GM12878 (cell line): ENCODE data around the gene FAHD1. TPM values are rescaled to one million over a fixed set of nuclear protein-coding genes. Genes with fewer than 3 reads are reported as not detected.

Experiments
- ATAC-seq: fragments of 200-7000 bp; cut with Tn5 transposase; 3 replicates; pipeline ENCODE4 v1.9.1; 2020; ENCODE audit warnings: mild to moderate bottlenecking, moderate library complexity
- BruUV-seq: library from RNA; stranded (reverse); fragments of 400-500 nt; replicated peaks from 2 replicates; lab custom pipeline; 2021; lab: Mats Ljungman, UMichigan
- CTCF ChIA-PET: fragments of 300-600 bp; sonication (Branson Sonifier 250); formaldehyde crosslinking; extraction: SDS; loops from one replicate; lab custom pipeline; 2021; ENCODE audit warnings: inconsistent platforms; lab: Yijun Ruan, JAX
- POLR2A ChIA-PET: fragments of 350-600 bp; formaldehyde crosslinking; extraction: SDS; loops from one replicate; lab custom pipeline; 2021; ENCODE audit warnings: inconsistent platforms; lab: Charles Lee
- RAD21 ChIA-PET: fragments of 300-600 bp; sonication (Branson Sonifier 250); formaldehyde crosslinking; loops from one replicate; lab custom pipeline; 2023; ENCODE audit warnings: antibody characterized with exemption; ENCODE audit not compliant: unreplicated experiment; lab: Charles Lee
- SMC1A ChIA-PET: fragments of 300-600 bp; sonication (Branson Sonifier 250); formaldehyde crosslinking; loops from one replicate; lab custom pipeline; 2023; ENCODE audit not compliant: unreplicated experiment, uncharacterized antibody; lab: Charles Lee
- DNase-seq: peaks from one replicate; pipeline ENCODE4 v3.0.0-alpha.2; 2011; ENCODE audit warnings: low read depth, low spot score
- FAIRE-seq: peaks from 3 replicates; lab custom pipeline; 2011; peaks lifted over from hg19 to GRCh38; lab: Jason Lieb, UNC
- H2AFZ ChIP-seq: 2 replicates; pipeline ENCODE4 v1.6.0; 2011; ENCODE audit warnings: low read depth, low read length, control low read depth; ENCODE audit not compliant: control insufficient read depth
- H3K27ac ChIP-seq: 2 replicates; pipeline ENCODE4 v1.5.1; 2011; ENCODE audit warnings: control low read depth; ENCODE audit not compliant: control insufficient read depth, insufficient read depth
- H3K27me3 ChIP-seq, 2 experiments: replicated peaks in 1 of 2; 2 replicates each; pipeline versions ENCODE4 v1.6.0 to v1.6.1; 2011; ENCODE audit warnings: low read length in 1 of 2; ENCODE audit not compliant: control insufficient read depth in 2 of 2, insufficient read depth in 2 of 2
- H3K36me3 ChIP-seq, 2 experiments: 2 replicates each; pipeline ENCODE4 v1.5.1; 2011; ENCODE audit warnings: low read length in 1 of 2; ENCODE audit not compliant: control insufficient read depth in 2 of 2, insufficient read depth in 2 of 2
- H3K4me1 ChIP-seq: 2 replicates; pipeline ENCODE4 v1.6.1; 2011; ENCODE audit warnings: mild to moderate bottlenecking, low read length, moderate library complexity, mixed read lengths; ENCODE audit not compliant: control insufficient read depth, insufficient read depth
- H3K4me2 ChIP-seq: 2 replicates; pipeline ENCODE4 v1.6.0; 2011; ENCODE audit warnings: control low read depth; ENCODE audit not compliant: control insufficient read depth, insufficient read depth
- H3K4me3 ChIP-seq: fragments of 200-600 bp; sonication (generic); 2 replicates; pipeline ENCODE4 v1.5.1; 2016
- H3K79me2 ChIP-seq: 2 replicates; pipeline ENCODE4 v1.6.0; 2011; ENCODE audit warnings: low read length; ENCODE audit not compliant: control insufficient read depth, insufficient read depth
- H3K9ac ChIP-seq: 2 replicates; pipeline ENCODE4 v1.8.0; 2011; ENCODE audit warnings: low read length, control low read depth, mixed read lengths; ENCODE audit not compliant: control insufficient read depth, insufficient read depth
- H3K9me3 ChIP-seq: replicated peaks from 3 replicates; pipeline ENCODE4 v1.5.1; 2011; ENCODE audit warnings: mild to moderate bottlenecking, low read length; ENCODE audit not compliant: control insufficient read depth, insufficient read depth
- H4K20me1 ChIP-seq: 2 replicates; pipeline ENCODE4 v1.6.0; 2011; ENCODE audit not compliant: control insufficient read depth, insufficient read depth
- NRF1 ChIP-seq: conservative IDR thresholded peaks from 2 replicates; pipeline ENCODE4 v1.6.1; 2011; ENCODE audit warnings: mild to moderate bottlenecking, low read depth, low read length, improper control_type of control experiment
- POLR2A ChIP-seq: IDR thresholded peaks from 2 replicates; pipeline ENCODE4 v1.6.1; 2011; ENCODE audit warnings: low read depth, mild to moderate bottlenecking, low read length
- ZZZ3 ChIP-seq: IDR thresholded peaks from 2 replicates; pipeline ENCODE4 v1.6.1; 2011; ENCODE audit warnings: low read depth; ENCODE audit not compliant: control insufficient read depth, insufficient read length
- WGBS: methylation state at CpG from one replicate; pipeline ENCODE4 v1.1.6; 2016; ENCODE audit warnings: low lambda C conversion rate; ENCODE audit not compliant: insufficient replicate concordance, insufficient coverage; ENCODE audit errors: missing lambda C conversion rate; 5-methylcytosine and 5-hydroxymethylcytosine counted together
- in situ Hi-C: fragments of 300-500 bp; cut with MboI; formaldehyde crosslinking; loops from 9 replicates; pipeline ENCODE4 v1.14.3; 2018; ENCODE audit warnings: mixed read lengths
- intact Hi-C: fragments of 100-400 bp; cut with micrococcal nuclease; formaldehyde crosslinking; loops from one replicate; pipeline ENCODE4 v1.14.2; 2022; ENCODE audit not compliant: unreplicated experiment
- polyA plus RNA-seq, 11 experiments: library from polyadenylated mRNA; depleted of rRNA in 4 of 11; unstranded in 6 of 11; stranded (reverse) in 5 of 11; fragments of >200 nt; fragmentation: Nextera tagmentation in 4 of 11; fragmentation: Illumina TruSeq in 1 of 11; extraction: Ambion mirVana in 4 of 11; extraction: Trizol in 1 of 11; gene quantifications; 1 replicate in 1 of 11; 2 replicates in 10 of 11; pipeline versions ENCODE4 v1.2.1 to v1.2.3, GENCODE V29; 2011 to 2016; ENCODE audit warnings: inconsistent platforms in 2 of 11, missing spikeins in 2 of 11, low read depth in 1 of 11
- total RNA-seq, 4 experiments: library from RNA; depleted of rRNA in 3 of 4; stranded (reverse); fragments of >200 nt in 3 of 4; fragmentation: Illumina TruSeq in 1 of 4; extraction: Trizol in 1 of 4; gene quantifications; 2 replicates each; pipeline versions ENCODE4 v1.2.1 to v1.2.3, GENCODE V29; 2013 to 2021
- TF ChIP-seq, protein P1 (sequence below): fragments of 450-650 bp; IDR thresholded peaks from 2 replicates; pipeline ENCODE4 v1.6.1; 2018; ENCODE audit warnings: mild to moderate bottlenecking, low read depth, moderate library complexity; ENCODE audit not compliant: partially characterized antibody

Gene FAHD1
- total and polyA plus RNA-seq, 10 of the 15 experiments (the other 5 are each of a cell fraction or from before 2014, with no cell fraction given), result 4.3 to 43.0 (median 18.8) TPM

DNA sequence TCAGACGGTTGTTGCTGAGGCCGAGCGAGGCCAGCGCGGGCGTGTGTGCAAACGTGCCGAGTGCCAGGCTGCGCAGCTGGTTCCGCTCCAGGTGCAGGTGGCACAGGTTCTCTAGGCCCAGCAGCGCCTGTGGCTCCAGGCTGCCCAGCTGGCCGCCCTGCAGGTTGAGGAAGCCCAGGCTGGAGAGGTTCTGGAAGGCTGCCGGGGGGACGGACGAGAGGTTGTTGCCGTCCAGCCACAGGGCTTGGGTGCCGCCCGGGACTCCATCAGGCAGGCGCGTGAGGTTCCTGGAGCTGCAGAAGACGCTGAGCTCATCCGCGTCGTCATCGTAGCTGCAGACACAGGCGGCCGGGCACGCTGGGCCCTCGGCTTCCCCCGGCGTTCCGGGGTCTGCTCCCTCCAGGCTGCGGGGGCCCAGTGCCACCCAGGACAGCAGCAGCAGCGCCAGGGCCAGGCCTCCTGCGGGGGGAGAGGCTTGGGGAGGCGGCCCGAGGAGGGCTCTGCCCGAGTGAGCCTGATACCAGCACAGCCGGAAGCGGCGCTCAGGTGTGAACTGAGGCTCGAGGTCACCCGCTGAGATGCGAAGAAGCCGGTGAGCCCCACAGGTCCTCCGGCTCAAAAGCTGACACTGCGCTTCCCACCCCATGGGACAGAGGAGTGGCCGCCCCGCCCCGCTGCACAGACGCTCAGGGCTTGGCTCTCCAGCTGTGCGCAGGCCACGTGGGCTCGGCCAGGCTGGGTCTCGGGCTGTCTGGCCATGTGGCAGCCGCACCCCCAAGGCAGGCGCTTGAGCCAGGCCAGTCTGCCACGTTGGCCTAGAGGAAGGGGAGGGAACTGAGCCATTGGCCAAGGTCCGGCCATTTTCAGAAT, 34.8 kb upstream of the FAHD1 start:
- DNase-seq (no peak), FAIRE-seq (no peak), ATAC-seq (no peak)
- peaks cover 0 to 9% of the 10 kb centered on the region in 2 experiments; a peak in 3 of 4 replicates for H3K36me3 ChIP-seq
- no peak overlapping the region for H3K4me3 ChIP-seq
- H3K27ac ChIP-seq, result no peak overlapping the region
- H2AFZ ChIP-seq, result no peak overlapping the region
- intact Hi-C loops, result no loop called here
- ChIA-PET RAD21 (no interaction called here), POLR2A (interaction anchor here (1.0 kb wide), 1 partner anchor 14 kb away, joined by 4 read pairs; no protein-coding TSS in a partner anchor), SMC1A (no interaction called here), CTCF (no interaction called here)
- H3K27me3 ChIP-seq, result no peaks in the 10 kb centered on the region
- no peaks in the 10 kb centered on the region; the same call in 1 of the 2 replicates for H3K79me2 ChIP-seq
- no peaks in the 10 kb centered on the region for H3K4me1 ChIP-seq
- no peak overlapping the region for H3K4me2 ChIP-seq
- in situ Hi-C loops, result no loop called here
- no peak overlapping the region for H3K9ac ChIP-seq
- H3K9me3 ChIP-seq, result no peaks in the 10 kb centered on the region
- BruUV-seq, result no TSS peak
- 94% methylated on average over 42 of the region's 59 CpGs for WGBS
- no peaks in the 10 kb centered on the region for H4K20me1 ChIP-seq
- TF ChIP-seq, protein P1, sequence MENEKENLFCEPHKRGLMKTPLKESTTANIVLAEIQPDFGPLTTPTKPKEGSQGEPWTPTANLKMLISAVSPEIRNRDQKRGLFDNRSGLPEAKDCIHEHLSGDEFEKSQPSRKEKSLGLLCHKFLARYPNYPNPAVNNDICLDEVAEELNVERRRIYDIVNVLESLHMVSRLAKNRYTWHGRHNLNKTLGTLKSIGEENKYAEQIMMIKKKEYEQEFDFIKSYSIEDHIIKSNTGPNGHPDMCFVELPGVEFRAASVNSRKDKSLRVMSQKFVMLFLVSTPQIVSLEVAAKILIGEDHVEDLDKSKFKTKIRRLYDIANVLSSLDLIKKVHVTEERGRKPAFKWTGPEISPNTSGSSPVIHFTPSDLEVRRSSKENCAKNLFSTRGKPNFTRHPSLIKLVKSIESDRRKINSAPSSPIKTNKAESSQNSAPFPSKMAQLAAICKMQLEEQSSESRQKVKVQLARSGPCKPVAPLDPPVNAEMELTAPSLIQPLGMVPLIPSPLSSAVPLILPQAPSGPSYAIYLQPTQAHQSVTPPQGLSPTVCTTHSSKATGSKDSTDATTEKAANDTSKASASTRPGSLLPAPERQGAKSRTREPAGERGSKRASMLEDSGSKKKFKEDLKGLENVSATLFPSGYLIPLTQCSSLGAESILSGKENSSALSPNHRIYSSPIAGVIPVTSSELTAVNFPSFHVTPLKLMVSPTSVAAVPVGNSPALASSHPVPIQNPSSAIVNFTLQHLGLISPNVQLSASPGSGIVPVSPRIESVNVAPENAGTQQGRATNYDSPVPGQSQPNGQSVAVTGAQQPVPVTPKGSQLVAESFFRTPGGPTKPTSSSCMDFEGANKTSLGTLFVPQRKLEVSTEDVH, result no peak
- no peak for TF ChIP-seq NRF1
- peak; percentile 38; the same call in 1 of the 2 replicates for TF ChIP-seq POLR2A
- no peak for TF ChIP-seq ZZZ3
